ENCODE results near the gene TMEM266.

Gene TMEM266

GRCh38 chr15:76135516-76135915 is 75.7 kb downstream of the TMEM266 start:
- no peak for DNase-seq

DNA sequence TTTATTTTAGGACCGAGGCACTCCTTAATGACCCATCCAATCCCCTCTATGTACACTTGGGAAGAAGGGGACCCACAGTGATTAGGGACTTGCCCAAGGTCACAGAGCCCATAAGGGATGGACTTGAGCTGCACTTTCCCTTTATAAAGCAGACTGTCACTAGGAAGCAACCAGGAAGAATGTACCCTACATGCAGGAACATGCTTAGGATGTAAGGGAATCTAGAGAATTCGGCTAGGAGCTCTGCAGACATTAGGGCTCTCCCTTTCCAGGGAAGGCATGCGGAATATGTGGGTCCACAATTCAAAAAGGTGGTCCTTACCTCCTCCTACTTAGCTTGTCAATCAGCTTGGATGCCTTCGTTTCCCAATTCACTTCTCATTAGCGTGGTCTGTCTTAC is 78.7 kb downstream of the TMEM266 start:
- no peak for DNase-seq

GRCh38 chr15:76139368-76140073 is 79.7 kb downstream of the TMEM266 start:
- DNase-seq = peak; percentile 65 to 74

GRCh38 chr15:76140074-76140464 is 80.3 kb downstream of the TMEM266 start:
- no peak for DNase-seq

- DNase-seq = no peak
Observed at GRCh38 chr15:76146812-76147211, 87.0 kb downstream of the TMEM266 start.

DNA sequence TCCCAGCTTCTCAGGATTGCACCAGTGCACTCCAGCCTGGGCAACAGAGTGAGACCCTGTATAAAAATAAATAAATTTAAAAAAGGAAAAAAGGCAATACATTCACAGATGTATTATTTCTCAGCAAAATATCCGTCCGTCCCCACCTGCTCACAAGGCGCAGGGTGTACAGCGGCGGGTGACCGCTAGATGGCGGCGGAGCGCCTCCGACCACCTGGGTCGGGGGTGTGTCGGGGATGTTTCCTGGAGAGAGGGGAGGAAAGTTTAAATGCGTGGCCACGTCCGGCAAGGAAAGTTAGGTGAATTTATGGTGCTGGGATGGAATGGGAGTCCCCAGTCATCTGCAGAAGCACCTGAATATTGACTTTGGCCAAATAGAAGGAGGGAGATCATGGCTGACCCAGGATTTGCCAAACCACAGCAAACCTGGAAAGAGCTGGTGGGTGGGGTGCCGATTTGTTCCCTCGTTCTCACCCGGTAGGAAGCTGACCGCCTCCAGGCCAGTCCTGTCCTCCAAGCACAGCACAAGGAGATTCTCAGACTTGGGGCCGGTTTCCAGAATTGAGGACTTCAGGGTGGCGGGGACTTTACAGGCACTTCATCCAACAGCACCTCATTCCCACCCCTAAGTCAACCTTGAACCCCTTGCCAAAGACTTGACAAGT is 88.3 kb downstream of the TMEM266 start:
- DNase-seq = peak in 1 of 2 experiments; percentile 15

- DNase-seq = no peak
Observed at GRCh38 chr15:76149291-76149915, 89.6 kb downstream of the TMEM266 start.

- no peak for DNase-seq
Observed at GRCh38 chr15:76150513-76150912, 90.7 kb downstream of the TMEM266 start.

- DNase-seq = peak; percentile 69 to 72
Observed at GRCh38 chr15:76150971-76151598, 91.3 kb downstream of the TMEM266 start.

DNA sequence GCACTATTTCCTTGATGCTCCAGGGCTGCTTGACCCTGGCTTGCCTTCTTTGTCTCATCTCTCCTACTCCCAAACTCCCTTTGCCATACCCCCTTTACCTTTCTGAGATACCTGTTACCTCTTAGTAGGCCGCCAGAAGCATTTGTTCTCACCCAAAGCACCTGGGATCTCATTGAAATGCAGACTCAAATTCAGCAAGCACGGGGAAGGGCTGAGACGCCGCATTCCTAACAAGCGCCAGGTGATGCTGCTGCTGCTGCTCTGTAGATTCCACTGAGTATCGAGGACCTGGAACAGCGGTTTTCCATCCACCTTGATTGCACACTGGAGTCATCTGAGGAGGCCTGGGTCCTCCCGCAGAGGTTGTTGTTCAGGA is 91.8 kb downstream of the TMEM266 start:
- DNase-seq = no peak

GRCh38 chr15:76152197-76152596 is 92.4 kb downstream of the TMEM266 start:
- DNase-seq = no peak

GRCh38 chr15:76153241-76154197 is 93.7 kb downstream of the TMEM266 start:
- peak in 1 of 2 experiments; percentile 43 for DNase-seq

GRCh38 chr15:76155731-76156130 is 95.9 kb downstream of the TMEM266 start:
- no peak for DNase-seq

DNA sequence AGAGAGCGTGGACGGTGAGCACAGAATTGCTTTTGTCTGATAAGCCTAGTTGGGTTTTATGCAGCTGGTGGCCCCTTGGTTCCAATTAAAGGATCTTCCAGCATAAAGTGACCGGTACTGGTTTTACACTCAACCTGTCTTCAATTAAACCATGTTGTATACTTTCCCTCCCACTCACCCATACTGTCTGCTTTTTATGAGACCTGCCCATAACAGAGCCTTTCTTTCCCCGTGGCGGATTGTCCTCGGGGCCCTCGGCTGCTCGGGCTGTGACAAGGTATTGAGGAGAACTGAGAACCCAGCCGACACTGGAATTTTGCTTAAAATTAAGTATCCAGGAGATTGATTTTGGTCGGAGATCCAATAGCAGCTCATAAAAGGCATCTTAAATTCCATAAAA is 98.4 kb downstream of the TMEM266 start:
- DNase-seq = no peak

DNA sequence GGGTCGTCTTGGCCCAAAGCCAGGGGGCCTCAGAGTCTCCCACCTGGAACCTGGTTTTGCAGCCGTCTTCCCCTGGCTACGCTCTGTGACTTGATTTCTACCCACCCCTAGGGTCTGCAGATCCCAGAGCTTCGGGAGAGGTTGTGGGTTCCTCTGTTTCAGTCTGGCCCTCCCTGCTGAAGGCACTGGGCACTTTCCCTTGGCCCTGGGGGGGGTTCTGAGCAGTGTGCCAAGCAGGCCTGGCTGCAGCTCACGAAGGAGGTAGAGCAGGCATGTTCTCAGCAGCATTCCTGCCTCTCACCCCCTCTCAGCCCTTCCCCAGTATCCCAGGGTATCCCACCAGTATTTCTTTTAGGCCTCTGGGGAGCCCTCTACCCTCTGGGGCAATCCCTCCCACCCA is 99.0 kb downstream of the TMEM266 start:
- DNase-seq = no peak

GRCh38 chr15:76159282-76159681 is 99.5 kb downstream of the TMEM266 start:
- no peak for DNase-seq

DNA sequence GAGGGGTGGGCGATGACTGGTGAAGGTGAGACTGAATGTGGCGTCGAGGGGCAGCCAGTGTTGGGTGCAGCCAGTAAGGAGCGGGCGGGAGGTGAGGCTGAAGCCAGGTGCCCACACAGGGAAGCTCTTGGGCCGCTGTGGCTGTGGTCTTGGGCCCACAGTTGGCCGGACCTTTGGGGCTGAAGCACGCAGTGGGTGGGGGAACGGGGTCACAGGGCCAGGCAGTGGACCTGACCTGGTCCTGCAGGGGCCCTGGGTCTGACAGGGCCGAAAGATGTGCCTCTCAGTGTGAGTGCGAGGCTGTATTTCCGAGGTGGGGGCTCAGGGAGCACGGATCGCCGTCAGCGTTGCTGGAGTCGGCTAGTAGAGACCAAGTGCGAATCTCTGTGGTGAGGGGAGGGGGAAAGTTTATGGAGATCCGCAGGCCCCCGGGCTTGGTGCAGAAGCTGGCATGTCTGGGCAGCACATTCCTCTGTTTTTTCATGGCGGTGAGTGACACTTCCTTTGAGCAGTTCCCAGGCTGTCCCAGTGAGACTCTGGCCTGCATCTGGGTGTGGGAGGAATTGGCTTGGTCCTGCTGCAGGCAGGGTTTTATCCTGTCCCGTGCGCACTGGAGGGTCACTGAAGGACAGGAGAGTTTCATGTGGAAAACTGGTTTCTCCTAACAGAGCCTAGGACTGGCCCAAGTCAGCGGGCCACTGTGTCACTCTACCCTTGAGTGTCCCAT is 100.8 kb downstream of the TMEM266 start:
- DNase-seq = no peak

- peak; percentile 23 for DNase-seq
Observed at GRCh38 chr15:76161153-76162035, 101.6 kb downstream of the TMEM266 start.

DNA sequence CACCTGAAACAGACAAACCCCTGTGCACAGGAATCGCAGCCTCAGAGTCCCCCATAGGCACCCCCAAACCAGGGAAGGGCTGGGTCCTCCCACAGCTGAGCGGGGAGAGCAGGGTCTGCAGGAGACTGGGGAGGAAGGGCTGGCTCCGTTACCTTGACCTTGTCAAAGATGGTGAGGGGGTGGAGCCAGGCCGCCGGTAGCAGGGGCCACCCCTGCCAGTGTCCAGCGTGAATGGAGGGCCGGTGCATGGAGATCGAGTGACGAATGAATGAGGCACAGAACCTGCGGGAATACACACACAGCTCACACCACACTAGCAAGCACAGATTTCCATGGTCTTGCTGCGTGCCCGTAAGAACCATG is 102.2 kb downstream of the TMEM266 start:
- no peak for DNase-seq

- no peak for DNase-seq
Observed at GRCh38 chr15:76162784-76163456, 103.1 kb downstream of the TMEM266 start.
